ENCODE data around the gene NCAM2. TPM values are rescaled to one million over a fixed set of nuclear protein-coding genes. Genes with fewer than 3 reads are reported as not detected.

Gene NCAM2
- total RNA-seq, 2 donors from 2014 or later: 1.8 to 2.3 TPM

GRCh38 chr21:21046063-21046462 is 47.9 kb downstream of the NCAM2 start:
- Histone ChIP-seq H3K4me3 (no peak overlapping the region), H3K27ac (no peak overlapping the region), H3K4me1 (no peaks in the 10 kb centered on the region), H3K27me3 (no peaks in the 10 kb centered on the region), H3K36me3 (no peaks in the 10 kb centered on the region), H3K9me3 (no peaks in the 10 kb centered on the region)
- TF ChIP-seq CTCF (IDR thresholded peaks at IDR 0.05): no peak
- DNase-seq (ENCODE audit: low spot score): no peak

- Histone ChIP-seq H3K9me3 (no peaks in the 10 kb centered on the region), H3K4me3 (no peak overlapping the region), H3K36me3 (no peaks in the 10 kb centered on the region), H3K27me3 (no peaks in the 10 kb centered on the region), H3K27ac (no peak overlapping the region), H3K4me1 (no peaks in the 10 kb centered on the region)
- no peak for TF ChIP-seq CTCF (IDR thresholded peaks at IDR 0.05)
- no peak for DNase-seq (ENCODE audit: low spot score)
These were observed 53.2 kb downstream of the NCAM2 start for GRCh38 chr21:21051109-21052055.

- no peaks in the 10 kb centered on the region for H3K9me3 ChIP-seq
- no peak overlapping the region for H3K4me3 ChIP-seq
- no peak for DNase-seq (ENCODE audit: low spot score)
- no peak for TF ChIP-seq CTCF (IDR thresholded peaks at IDR 0.05)
- no peak overlapping the region for H3K27ac ChIP-seq
- no peaks in the 10 kb centered on the region for H3K4me1 ChIP-seq
- H3K36me3 ChIP-seq: no peaks in the 10 kb centered on the region
- H3K27me3 ChIP-seq: no peaks in the 10 kb centered on the region
These were observed 54.5 kb downstream of the NCAM2 start for GRCh38 chr21:21052672-21053071.

- Histone ChIP-seq H3K36me3 (no peaks in the 10 kb centered on the region), H3K4me1 (no peaks in the 10 kb centered on the region), H3K27me3 (no peaks in the 10 kb centered on the region), H3K27ac (no peak overlapping the region), H3K4me3 (no peak overlapping the region), H3K9me3 (no peaks in the 10 kb centered on the region)
- TF ChIP-seq CTCF (IDR thresholded peaks at IDR 0.05): no peak
- no peak for DNase-seq (ENCODE audit: low spot score)
These were observed 59.3 kb downstream of the NCAM2 start for GRCh38 chr21:21057349-21058062.

GRCh38 chr21:21063828-21064227 is 65.6 kb downstream of the NCAM2 start:
- no peak for TF ChIP-seq CTCF (IDR thresholded peaks at IDR 0.05)
- Histone ChIP-seq H3K4me1 (no peaks in the 10 kb centered on the region), H3K27me3 (no peaks in the 10 kb centered on the region), H3K36me3 (no peaks in the 10 kb centered on the region), H3K4me3 (no peak overlapping the region), H3K27ac (no peak overlapping the region), H3K9me3 (no peaks in the 10 kb centered on the region)
- no peak for DNase-seq (ENCODE audit: low spot score)

All from right atrium auricular region (tissue), 2 donors.